DMS114 treated with DMSO at 0.1 percent for 48 hours (cell line): ENCODE data around the gene GIPC3.
"Not testable (repeated sequence)": the region's sequence is repeated elsewhere in the genome, so short reads cannot be mapped to it uniquely, and the experiment has no call there.

Experiments
- DNase-seq: peaks from one replicate; lab custom pipeline; 2025; ENCODE audit not compliant: unreplicated experiment; lab: John Stamatoyannopoulos, UW

GIPC3 gene

DNA sequence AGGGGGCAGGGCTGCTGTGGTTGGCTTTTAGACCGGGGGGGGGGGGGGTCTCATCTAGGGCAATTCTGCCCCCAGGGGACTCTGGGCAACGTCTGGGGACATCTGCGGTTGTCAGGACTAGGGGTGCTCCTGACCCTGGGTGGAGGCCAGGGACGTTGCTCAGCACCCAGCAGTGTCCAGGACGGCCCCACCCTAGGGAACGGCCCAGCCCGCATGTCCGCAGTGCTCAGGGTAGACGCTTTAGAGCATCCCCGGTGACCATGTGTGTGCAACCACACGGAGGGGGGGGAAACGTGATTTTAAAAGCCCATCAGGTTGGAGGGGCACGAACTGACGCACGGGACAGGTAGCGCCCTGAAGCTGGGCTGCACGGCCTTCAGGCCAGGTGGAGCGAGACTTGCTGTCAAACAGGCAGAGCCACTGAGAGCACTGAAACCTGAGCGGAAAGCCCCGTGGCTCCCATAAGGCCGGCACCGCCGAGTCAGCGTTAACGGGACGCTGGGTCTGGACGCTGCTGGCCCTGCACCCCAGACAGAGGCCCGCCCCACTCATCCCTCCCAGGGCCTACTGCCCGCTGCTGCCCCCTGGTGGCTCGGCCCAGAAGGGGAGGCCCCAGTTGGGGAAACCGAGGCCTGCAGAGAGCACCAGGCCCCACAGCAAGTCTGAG lies 33.0 kb downstream of the GIPC3 start:
- no peak for DNase-seq

DNA sequence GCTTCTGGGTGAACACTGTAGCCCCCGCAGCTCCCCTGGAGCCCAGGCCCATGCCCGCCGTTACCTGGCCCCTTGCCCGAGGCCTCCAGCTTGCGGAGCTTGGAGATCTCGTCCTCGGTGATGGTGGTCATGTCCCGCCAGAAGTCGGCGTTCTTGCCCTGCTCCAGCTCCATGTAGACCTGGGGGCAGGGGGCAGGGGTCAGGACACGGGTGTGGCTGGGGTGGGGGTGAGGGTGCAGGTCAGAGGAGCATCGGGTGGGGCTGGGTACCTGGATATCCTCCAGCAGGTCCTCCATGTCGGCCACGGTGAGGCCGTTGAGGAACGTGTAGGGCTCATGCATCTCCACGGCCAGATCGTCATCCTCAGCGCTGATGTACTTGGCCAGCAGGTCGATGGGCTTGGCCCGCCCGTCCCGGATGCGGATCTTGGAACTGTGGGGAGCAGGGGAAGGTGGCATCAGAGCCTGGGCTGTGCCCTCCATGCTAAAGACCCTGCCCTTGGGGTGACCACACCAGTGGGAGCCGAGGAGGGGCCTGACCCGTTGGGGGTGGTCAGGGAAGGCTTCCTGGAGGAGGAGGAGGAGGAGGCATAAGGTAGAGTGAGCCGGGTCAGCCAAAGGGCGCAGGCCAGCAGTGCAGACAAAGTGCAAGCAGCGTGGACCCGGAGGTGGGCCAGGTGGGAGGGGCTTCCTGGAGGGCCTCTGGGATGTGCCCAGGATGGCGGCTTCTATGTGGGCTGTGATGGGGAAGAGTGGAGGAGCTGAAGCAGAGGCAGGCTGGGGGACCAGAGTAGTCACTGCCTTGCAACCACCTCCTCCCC lies 33.7 kb downstream of the GIPC3 start:
- DNase-seq = no peak

DNA sequence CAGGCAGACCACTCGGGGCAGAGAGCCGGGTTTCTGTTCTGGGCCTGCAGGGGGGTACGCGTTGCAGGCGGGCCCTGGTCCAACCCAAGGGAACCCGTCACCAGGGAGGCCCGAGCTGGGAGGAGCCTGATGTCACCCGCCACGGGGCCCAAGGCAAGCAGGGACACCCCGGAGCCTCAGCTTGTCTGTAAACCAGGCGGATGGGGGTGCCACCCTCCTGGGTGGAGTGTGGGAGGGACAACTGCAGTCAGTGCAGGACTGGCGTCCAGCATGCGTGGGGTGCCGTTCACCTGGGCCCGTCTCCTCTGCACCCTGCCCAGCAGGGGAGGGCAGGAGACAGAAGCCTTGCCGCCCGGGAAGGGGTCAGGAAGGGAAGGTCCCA lies 34.3 kb downstream of the GIPC3 start:
- DNase-seq = no peak

DNA sequence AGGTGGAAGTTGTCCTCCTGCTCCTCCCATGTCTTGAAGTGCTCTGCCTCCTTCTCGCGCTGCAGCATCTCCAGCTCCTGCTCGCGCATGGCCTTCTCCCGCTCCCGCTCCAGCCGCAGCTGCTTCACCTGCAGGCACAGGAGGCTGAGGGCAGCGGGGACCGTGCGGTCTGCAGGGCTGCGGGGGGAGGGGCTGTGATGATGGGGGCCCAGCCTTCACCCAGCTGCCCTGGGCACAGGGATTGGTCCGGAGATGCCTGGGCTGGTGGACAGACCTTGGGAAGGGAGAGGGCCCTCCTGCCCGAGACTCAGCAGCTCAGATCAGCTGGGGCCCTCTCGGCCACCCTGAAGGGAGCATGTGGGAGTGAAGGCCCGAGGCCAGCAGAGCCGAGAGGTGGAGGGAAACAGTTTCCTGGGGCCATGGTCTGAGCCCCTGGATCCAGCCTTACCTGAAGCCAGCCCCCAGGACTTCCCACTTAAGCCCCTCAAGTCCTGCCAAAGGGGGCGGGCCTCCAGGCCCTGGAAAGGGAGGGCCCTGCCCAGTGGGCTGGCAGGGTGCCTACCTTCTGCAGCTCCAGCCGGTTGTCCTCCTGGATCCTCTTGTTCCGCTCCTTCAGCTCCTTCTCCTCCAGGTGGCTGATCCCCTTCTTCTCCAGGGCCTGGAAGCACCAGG lies 35.0 kb downstream of the GIPC3 start:
- DNase-seq = no peak

DNA sequence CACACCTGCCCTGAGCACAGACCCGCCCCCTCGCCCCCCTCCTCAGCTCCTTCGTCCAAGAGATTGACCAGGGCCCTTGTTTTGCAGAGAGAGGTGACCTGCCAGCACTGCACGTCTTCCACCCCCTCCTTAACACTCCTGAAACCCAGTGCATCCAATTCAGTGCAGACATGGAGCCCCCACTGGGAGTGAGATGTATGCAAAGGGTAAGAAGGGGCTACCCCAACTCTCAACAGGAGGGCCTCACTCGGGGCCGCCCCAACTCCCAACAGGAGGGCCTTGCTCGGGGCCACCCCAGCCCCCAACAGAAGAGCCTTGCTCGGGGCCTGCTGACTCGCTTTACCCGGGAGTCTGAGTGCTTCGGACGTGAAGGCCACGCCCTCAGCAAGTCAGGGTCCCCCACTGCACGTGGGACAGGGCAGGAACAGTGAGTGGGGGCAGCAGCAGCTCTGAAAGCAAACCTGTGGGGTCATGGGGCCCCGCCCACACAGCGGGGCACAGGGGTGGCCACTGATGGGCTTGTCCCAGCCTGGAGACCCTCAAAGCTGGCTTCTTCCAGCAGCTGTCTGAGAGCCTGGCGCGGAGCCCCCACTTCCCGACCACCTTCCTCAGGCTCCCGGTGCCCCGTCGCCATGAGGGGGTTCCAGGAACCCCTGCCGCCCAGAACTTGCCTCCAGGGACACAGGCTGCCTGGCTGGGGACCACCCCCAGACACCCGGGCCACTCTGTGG lies 35.7 kb downstream of the GIPC3 start:
- DNase-seq = no peak

DNA sequence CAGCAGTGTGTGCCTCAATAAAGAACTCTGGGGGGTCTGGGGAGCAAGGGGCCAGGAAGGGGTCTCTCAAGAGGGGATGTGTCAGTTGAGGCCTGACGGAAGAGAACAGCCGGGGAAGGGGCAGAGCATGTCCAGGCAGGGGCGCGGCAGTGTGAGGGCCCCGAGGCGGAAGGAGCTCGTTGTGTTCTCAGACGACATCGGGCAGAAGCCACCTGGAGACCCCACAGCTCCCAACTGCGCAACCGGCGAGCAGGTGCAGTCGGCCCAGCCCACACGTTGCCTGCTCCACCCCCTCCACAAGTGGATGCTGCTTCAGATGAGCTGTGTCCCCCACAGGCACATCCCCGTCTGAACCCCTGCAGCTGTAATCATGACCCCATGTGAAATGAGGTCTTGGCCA lies 36.4 kb downstream of the GIPC3 start:
- no peak for DNase-seq

DNA sequence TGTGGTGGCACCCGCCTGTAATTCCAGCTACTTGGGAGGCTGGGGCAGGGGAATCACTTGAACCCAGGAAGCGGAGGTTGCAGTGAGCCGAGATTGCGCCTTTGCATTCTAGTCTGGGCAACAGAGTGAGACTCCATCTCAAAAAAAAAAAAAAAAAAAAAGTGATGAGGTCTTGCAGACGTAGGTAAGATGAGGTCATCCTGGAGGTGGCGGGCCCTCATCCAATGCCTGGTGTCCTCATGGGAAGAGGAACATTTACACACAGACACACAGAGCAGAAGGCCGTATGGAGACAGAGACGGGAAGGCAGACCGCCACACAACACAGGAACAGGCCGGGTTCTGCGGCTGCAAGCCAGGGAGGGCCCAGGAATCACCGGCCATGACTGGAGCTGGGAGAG lies 36.9 kb downstream of the GIPC3 start:
- DNase-seq = no peak

DNA sequence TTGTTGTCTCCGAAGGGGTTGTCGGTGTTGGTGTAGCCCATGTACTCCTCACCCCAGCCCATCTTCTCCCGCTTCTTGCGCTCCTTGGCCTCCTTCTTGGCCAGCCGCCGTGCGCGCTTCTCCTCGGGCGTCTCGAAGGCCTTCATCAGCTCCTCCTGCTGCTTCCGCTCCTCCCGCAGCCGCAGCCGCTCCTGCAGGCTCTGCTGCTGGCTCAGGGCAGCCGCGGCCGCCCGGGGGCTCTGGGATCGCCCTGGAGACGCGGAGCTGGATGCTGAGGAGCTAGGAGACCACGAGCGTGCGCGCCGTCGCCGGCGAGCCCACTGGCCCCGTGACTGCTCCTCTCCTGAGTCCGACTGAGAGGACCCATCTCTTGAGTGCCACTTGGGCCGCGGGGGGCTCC lies 38.4 kb downstream of the GIPC3 start:
- DNase-seq = no peak

DNA sequence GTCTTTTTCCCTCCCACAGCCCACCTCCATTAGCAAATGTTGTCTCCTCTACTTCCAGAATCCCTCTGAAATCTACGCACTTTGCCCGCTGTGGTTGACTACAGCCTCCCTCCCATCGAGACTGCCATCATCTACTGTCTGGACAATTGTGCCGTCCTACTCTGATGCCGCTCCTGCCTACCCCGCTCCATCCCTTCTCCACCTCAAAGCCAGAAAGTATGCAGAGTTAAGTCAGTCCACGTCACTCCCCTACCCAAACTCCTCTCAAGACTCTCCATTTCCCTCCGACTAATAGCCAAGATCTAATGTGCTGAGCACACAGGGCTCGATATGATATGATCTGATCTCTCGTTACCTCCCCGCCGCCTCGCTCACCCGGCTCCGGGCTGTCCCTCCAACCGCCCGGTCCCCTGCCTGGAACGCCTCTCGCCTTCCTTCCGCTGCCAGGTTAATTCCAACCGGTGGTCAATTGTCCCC lies 40.8 kb downstream of the GIPC3 start:
- DNase-seq = no peak

DNA sequence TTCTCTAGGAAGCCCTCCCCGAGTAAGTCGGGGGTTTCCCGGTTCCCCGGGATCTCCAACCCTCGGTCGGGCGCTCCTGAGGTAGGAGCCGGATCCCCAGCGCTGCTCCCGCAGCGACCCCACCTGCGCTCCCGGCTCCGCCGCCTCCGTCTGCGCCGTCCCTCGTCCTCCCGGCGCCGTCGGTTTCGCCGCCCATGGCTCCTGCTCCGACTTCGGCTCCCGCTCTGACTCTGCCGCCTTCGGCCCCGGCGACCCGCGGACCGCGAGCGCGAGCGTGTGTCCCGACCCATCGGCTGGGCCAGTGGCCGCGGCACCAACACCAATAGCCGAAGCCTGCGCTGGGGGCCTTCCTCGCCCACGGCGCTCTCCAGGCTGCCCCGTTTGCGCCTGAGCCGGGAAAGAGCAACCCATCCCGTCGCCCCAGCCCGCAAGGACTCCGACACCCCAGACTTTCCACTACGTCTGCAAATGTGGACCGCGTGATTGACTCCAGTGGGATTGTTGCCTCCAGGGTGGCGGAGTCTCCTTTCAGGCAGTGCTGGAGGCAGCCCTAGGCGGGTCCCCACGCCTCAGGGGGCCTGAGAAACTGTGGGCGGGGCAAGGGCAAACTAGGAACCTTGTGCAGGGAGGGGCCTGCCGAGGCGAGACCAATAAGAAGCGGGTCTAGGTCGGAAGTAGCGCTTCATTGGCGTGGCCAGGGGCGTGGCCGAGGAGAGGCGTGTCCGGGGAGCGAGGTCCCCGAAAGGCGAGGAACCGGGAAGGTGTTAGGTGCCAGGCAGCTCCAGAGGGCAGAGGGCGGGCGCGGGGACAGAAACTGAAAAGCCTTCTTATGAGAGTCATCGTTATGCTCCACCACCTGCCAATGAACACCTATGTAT lies 41.4 kb downstream of the GIPC3 start, which contains the start of gene CACTIN:
TSS of gene CACTIN (minus strand) at position 318 of the 878 bp plus-strand sequence. CDS start at position 290, 28 bp downstream.
- peak; percentile 90 for DNase-seq

DNA sequence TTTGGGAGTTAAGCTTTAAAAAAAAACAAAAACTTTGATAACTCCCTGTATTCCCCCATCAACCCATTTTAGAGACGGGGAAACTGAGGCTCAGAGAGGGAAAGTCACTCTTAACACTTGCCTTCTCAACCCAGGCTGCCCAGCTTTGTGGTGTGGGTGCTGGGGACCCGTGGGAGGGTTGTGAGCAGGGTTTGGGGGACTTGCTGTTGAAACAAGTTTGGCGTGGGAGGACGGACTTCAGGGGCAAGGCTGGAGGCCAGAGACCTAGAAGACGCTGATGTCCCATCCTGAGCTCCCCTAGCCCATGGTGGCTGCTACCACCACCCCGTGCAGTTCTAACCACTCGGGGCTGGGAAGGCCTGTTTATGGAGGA lies 42.1 kb downstream of the GIPC3 start:
- no peak for DNase-seq

DNA sequence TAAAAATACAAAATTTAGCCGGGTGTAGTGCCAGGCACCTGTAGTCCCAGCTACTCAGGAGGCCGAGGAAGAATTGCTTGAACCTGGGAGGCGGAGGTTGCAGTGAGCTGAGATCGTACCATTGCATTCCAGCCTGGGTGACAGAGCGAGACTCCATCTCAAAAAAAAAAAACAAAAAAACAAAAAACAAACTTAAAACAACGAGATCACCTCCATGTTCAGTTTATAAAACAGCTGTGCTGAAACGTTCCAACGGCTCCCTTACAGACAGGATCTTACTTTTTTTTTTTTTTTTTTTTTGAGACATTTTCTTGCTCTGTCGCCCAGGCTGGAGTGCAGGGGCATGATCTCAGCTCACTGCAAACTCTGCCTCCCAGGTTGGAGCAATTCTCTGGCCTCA lies 43.5 kb downstream of the GIPC3 start:
- DNase-seq = not testable (repeated sequence)

DNA sequence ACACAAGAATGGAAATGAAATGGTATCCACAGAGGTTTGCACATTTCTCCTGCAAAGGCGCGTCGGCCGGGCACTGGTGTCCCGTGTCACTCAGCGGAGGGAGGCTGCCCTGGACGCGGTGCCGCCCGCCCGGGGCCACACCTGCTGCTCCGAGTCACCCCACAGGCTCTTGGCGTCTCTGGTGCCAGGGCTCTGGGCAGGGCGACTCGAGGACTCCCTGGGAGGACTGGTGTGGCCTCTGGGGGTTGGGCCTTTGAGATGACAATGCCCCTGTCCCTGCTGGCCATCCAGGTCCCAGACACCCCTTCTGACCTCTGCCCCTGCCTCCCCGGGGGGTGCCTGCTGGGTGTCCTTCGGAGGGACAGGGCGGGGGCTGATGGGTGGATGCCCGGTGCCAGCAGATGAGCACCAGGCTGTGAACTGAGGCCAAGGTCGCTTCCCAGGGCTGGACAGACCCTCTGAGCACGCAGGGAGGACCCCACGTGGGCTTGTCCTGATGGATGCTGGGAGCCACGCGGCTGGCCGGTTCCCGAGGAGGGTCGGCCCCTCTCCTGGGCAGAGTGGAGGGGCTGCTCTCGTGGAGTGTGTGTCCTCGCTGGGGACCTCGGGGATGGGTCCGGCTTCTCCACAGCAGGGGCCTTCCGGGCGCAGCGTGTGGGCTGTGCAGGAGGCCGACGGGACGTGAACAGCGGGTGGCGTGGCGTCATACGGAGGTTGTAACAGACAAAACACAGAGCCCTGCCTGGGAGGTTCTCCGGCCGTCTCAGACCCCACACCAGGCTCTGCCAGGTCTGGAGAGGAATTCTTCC lies 46.0 kb downstream of the GIPC3 start:
- DNase-seq = no peak

DNA sequence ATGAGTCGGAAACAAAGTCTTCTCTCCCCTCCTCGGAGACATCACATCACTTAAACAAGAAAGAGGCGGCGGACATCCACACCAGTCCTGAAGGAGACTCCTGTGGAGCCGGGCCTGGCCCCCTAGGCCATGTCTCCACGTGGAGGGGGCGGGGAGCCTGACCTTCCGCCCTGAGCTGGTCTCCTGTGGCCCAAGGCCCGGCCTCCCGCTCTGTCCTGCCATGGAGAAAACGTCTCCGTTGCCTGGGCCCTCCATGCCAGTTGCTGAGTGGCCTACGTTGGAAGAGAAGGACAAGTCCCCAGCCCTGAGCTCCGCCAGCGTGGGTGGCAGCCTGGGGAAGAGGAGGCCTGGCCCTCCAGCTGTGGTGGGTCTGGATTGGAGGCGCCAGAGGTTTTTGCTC lies 46.8 kb downstream of the GIPC3 start:
- DNase-seq = no peak

DNA sequence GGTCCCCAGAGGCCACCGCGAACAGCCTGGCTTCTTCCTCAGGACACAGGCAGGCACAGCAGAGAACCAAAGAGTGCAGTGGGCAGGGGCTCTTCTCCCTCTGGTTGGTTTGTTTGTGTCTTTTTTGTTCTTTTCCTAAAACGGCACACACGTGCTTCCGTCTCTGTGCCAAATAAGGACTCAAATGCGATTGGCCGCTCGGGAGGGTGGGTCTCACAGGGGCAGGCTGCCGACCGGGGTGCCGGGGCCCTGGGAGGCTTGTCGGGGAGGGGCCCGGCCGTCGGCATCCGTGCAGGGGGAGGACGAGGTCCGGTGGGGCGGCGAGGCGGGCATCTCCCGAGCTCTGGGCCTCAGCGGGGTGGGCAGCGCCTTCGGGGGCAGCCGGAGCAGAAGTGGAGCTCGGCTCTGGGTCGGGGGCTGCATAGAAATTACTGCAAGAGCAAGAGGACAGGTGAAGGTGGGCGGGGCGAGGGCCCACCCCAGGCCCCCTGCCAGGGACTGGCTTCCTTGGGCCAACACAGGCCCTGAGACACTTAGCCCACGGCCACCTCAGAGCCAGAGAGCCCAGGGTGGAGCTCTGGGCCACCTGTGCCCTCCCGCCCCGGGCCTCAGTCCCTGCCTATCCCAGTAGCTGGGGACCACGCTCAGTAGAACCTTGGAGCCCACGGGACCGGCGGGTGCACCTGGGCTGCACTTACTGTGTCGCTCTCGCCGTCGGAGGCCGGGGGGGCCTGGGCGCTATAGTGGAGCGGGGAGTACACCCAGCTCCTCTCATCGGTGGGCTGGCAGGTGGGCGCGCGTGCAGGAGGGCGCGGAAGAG lies 47.7 kb downstream of the GIPC3 start:
- no peak for DNase-seq

DNA sequence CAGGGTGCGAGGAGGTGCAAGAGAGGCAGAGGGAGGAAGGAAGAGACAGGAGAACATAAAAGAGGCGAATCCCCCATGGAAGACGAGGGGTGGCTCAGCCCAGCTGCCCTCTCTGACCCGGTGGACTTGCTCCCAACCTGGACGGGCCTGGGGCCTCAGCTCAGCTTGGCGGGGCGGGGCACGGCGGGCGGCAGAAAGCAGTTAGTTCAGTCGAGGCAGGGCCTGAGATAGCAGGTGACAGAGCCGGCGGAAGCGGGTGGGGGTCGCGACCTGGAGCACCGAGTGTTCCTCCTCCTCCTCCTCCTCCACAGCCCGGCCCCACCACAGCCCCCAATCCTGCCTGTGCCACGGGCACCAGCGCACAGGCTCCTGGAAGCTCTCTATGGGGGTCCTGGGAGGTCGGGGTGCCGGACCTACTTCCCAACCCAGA lies 48.3 kb downstream of the GIPC3 start:
- no peak for DNase-seq

DNA sequence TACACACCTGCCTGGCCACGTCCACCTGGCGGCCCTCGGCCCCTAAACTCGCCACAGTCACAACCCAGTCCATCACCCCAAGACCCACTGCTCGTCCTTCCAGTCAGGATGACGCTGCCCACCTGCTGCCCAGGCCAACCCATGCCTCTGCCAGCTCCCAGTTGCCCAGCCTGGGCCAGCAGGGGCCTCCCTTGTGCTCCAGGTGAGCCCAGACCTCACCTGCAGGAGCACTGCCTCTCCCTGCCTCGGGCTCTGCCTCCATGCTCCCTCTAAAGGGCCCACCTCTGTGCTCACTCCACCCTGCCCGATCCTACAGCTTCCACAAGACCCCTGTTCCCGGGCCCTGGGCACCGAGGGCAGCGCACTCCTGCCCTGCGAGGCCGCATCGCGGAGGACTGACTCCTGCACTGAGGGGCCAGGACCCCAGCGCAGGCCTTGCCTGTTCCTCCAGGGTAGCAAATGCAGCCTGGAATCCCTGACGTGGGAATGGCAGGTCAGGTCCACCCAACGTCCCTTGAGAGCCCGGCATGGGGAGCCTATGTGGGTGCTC lies 49.3 kb downstream of the GIPC3 start:
- no peak for DNase-seq

DNA sequence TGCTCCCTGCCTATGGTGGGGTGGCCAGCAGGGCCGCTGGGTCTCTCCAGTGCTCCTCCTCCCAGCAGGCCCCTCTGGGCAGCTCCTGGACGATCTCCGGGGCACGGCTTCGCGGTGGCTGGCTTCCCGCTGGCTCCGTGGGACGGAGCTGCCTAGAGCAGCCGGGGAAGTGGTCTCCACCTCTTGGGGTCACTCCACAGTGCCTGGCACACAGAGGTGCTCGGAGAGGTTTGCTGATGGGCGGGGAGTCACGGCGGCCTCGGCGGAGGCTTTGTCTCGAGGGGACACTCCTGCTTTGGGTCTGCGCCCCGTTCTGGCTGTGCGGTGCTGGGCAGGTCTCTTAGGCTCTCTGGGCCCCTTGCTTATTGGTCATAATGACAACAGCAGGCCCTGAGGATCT lies 51.2 kb downstream of the GIPC3 start:
- DNase-seq = no peak
